ENCODE data around the gene TESMIN.

TESMIN gene

DNA sequence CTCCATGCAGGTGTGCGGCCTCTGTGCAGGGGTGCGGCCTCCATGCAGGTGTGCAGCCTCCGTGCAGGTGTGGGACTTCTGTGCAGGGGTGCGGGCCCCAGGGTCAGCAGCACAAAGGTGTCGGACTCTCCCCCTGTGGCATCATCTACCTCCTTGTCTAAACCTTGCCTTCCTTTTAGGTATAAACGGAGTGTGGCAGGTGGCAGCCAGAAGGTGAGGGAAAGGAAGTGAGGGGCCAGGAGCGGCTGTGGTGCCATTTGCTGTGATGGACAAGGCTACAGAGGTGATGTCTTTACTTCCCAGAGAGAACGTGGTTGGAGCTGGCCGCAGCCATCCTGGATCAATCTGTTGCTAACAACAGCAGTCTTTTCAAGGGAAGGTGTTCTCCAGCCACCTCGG lies 57.8 kb downstream of the TESMIN start:
- TF ChIP-seq, protein P1, sequence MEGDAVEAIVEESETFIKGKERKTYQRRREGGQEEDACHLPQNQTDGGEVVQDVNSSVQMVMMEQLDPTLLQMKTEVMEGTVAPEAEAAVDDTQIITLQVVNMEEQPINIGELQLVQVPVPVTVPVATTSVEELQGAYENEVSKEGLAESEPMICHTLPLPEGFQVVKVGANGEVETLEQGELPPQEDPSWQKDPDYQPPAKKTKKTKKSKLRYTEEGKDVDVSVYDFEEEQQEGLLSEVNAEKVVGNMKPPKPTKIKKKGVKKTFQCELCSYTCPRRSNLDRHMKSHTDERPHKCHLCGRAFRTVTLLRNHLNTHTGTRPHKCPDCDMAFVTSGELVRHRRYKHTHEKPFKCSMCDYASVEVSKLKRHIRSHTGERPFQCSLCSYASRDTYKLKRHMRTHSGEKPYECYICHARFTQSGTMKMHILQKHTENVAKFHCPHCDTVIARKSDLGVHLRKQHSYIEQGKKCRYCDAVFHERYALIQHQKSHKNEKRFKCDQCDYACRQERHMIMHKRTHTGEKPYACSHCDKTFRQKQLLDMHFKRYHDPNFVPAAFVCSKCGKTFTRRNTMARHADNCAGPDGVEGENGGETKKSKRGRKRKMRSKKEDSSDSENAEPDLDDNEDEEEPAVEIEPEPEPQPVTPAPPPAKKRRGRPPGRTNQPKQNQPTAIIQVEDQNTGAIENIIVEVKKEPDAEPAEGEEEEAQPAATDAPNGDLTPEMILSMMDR (IDR thresholded peaks at IDR 0.05; ENCODE audit: borderline replicate concordance, control extremely low read depth, extremely low read depth, insufficient read depth, missing control alignments): no peak
- in situ Hi-C loops (cut with MboI; ENCODE audit: low sequenced_read_pairs, unreplicated experiment): no loop called here
- DNase-seq (ENCODE audit: low spot score): no peak

DNA sequence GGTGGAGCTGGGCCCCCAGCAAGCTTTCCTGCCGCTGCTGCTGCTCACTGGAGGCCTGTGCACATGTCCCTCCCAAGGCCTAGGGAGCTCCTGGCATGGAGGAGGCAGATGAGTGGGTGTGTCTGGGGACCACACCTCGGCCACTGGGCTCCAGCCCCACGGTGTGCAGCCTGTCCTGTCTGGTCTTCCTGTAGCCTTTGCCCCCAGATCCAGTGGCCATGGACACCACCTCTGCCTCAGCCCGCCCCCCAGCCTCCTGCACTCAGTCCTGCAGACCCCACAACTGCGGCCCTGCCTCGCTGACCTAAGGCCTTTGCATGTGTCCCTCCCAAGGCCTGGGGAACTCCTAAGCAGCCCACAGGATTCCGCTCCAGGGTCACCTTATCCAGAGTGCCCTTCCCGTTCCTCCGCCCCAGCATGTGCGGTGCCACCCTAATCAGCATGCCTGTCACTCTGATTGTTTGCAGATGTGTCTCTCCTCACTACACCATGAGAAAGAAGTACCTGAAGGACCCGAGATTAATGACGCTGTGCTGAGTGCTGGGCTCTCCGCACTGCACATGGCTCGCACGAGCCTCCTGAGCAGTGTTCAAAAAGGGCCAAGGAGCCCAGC lies 58.3 kb downstream of the TESMIN start:
- no peak for DNase-seq (ENCODE audit: low spot score)
- in situ Hi-C loops (cut with MboI; ENCODE audit: low sequenced_read_pairs, unreplicated experiment): no loop called here
- TF ChIP-seq, protein P1 (IDR thresholded peaks at IDR 0.05; ENCODE audit: borderline replicate concordance, control extremely low read depth, extremely low read depth, insufficient read depth, missing control alignments): no peak

DNA sequence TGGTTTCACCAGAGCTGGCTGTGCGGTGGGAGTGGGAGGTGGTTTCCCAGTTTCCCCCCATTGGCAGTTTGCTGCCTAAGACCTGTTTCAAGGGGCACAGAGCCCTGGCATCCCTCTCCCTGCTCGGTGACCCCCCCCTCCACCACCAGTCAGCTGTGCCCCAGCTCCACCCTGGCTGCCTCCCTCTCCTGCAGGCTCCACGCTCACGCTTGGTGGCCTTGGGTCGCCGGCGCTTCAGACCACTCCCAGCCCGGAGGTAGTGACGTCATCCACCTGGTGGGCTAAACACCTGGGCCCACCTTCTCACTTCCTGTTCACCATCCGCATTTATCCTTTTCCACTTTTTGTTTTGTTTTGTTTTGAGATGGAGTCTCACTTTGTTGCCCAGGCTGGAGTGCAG lies 59.2 kb downstream of the TESMIN start:
- in situ Hi-C loops (cut with MboI; ENCODE audit: low sequenced_read_pairs, unreplicated experiment): no loop called here
- TF ChIP-seq, protein P1 (IDR thresholded peaks at IDR 0.05; ENCODE audit: borderline replicate concordance, control extremely low read depth, extremely low read depth, insufficient read depth, missing control alignments): no peak
- no peak for DNase-seq (ENCODE audit: low spot score)

DNA sequence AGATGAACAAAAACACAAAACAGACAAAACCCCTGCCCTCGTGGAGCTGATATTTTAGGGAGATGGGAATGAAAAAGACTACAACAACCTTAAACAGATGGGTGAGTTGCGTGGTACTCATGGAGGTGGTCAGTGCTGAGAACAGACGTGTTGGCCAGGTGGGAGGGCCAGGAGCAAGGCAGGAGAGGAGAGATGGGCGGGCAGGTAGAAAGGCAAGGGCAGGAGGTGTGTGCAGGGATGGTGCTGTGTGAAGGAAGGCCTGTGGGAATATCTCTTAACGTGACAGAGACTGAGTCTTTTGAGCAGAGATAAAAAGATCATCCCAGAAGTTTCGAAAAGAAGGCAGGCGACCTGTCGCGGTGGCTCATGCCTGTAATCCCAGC lies 59.9 kb downstream of the TESMIN start:
- no peak for DNase-seq (ENCODE audit: low spot score)
- in situ Hi-C loops (cut with MboI; ENCODE audit: low sequenced_read_pairs, unreplicated experiment): no loop called here
- TF ChIP-seq, protein P1 (IDR thresholded peaks at IDR 0.05; ENCODE audit: borderline replicate concordance, control extremely low read depth, extremely low read depth, insufficient read depth, missing control alignments): no peak

DNA sequence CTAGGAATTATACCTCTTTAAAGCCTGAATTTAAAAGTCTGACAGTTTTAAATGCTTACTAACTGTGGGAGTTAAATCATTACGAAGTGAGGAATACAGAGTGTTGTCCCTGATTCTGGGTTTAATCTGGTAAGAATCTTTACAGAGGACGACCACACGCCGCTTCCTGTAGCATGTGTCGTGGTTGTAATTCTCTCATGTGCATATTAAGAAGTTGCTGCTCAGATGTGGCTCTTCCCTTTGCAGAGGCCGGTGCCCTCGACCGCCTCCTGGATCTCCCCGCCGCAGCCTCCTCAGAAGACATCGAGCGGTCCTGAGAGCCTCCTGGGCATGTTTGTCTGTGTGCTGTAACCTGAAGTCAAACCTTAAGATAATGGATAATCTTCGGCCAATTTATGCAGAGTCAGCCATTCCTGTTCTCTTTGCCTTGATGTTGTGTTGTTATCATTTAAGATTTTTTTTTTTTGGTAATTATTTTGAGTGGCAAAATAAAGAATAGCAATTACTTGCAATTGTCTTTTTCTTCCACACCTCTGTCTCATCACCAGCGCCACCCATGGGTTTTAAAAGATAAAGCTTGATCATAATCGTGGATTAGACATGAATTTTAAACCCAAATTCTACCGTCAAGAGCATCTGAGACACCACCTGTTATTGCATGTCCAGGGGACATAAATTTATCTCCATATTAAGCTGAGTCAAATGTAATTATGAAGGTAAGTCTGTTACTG lies 60.5 kb downstream of the TESMIN start:
- in situ Hi-C loops (cut with MboI; ENCODE audit: low sequenced_read_pairs, unreplicated experiment): no loop called here
- TF ChIP-seq, protein P1 (IDR thresholded peaks at IDR 0.05; ENCODE audit: borderline replicate concordance, control extremely low read depth, extremely low read depth, insufficient read depth, missing control alignments): no peak
- DNase-seq (ENCODE audit: low spot score): no peak

DNA sequence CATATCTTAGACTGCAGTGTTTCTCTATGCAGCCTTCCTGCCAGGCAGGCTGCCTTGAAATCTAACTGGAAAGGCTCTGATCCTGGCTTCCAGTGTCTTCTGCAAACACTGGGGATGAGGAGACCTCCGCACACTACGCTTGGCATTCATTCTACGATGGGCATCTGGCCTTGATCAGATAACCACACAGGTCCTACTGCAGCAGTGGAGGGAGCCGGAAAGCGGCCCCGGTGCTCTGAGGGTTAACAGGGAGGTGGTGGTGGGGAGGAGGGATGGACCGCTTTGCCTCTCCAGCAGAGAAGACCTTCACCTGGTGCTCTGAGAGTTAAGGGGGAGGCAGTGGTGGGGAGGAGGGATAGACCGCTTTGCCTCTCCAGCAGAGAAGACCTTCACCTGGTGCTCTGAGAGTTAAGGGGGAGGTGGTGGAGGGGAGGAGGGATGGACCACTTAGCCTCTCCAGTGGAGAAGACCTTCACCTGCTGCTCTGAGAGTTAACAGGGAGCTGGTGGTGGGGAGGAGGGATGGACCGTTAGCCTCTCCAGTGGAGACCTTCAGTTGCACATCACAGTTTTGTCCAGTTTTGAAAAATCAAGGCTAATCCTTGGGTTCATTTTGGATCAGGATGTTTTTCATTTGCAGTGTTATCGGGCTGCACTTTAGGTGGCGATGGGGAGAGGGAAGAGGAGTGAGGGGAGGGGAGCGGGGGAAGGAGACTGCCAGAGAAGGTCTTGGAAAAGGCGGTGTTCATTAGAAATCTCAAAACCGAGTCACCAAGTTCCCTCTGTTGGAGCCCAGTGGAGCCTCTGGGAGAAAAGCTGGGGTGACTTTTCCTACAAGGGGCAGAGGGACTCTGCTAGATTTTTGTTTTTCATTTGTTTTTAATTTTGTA lies 61.3 kb downstream of the TESMIN start:
- DNase-seq (ENCODE audit: low spot score): no peak
- in situ Hi-C loops (cut with MboI; ENCODE audit: low sequenced_read_pairs, unreplicated experiment): no loop called here

More for the DNA sequence above, 61.3 kb downstream of the TESMIN start:
- TF ChIP-seq, protein P1 (IDR thresholded peaks at IDR 0.05; ENCODE audit: borderline replicate concordance, control extremely low read depth, extremely low read depth, insufficient read depth, missing control alignments): no peak

All from GM13976 (cell line).